ENCODE results near the gene GPHN.
A peak's percentile ranks its signal among the peaks of the same experiment; 100 is the strongest.
"Not testable (repeated sequence)": the region's sequence is repeated elsewhere in the genome, so short reads cannot be mapped to it uniquely, and the experiment has no call there.

GPHN gene

DNA sequence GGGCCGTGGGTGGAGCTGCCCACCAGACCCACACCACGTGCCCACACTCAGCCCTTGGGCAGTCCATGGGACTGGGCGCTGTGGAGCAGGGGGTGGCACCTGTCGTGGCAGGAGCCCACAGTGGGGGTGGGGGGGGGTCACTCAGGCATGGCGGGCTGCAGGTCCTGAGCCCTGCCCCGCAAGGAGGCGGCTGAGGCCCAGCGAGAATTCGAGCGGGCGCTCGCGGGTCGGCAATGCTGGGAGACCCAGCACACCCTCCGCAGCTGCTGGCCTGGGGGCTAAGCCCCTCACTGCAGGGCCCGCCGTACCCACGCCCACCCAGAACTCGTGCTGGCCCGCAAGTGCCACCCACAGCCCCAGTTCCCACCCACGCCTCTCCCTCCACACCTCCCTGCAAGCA is 548.7 kb downstream of the GPHN start:
- DNase-seq (ENCODE audit: low read depth, low spot score) = no peak
- Histone ChIP-seq H3K9ac (ENCODE audit: insufficient read length) (no peak overlapping the region), H3K9me3 (ENCODE audit: low read depth, low read length) (no peaks in the 10 kb centered on the region), H3K4me3 (no peak overlapping the region), H3K27ac (no peak overlapping the region), H3K36me3 (ENCODE audit: insufficient read depth, low read length) (no peaks in the 10 kb centered on the region)
- no peak for TF ChIP-seq POLR2AphosphoS5 (IDR thresholded peaks at IDR 0.05; ENCODE audit: borderline replicate concordance, low read depth, low read length)
- no peak for TF ChIP-seq EZH2 (IDR thresholded peaks at IDR 0.05)
- TF ChIP-seq FOXP2 (optimal IDR thresholded peaks at IDR 0.05; ENCODE audit: control extremely low read depth, extremely low read length, insufficient read depth) = no peak

- Histone ChIP-seq H3K36me3 (ENCODE audit: insufficient read depth, low read length) (no peaks in the 10 kb centered on the region), H3K9ac (ENCODE audit: insufficient read length) (no peak overlapping the region), H3K27ac (peak overlapping the region; percentile 31; the same call in 1 of the 2 replicates), H3K9me3 (ENCODE audit: low read depth, low read length) (no peaks in the 10 kb centered on the region), H3K4me3 (no peak overlapping the region)
- no peak for DNase-seq (ENCODE audit: low read depth, low spot score)
- TF ChIP-seq FOXP2 (optimal IDR thresholded peaks at IDR 0.05; ENCODE audit: control extremely low read depth, extremely low read length, insufficient read depth) (no peak), EZH2 (IDR thresholded peaks at IDR 0.05) (no peak), POLR2AphosphoS5 (IDR thresholded peaks at IDR 0.05; ENCODE audit: borderline replicate concordance, low read depth, low read length) (no peak)
Observed at GRCh38 chr14:67059596-67059995, 551.6 kb downstream of the GPHN start.

GRCh38 chr14:67060546-67060945 is 552.6 kb downstream of the GPHN start:
- Histone ChIP-seq H3K27ac (no peak overlapping the region), H3K4me3 (no peak overlapping the region), H3K9ac (ENCODE audit: insufficient read length) (no peak overlapping the region), H3K36me3 (ENCODE audit: insufficient read depth, low read length) (no peaks in the 10 kb centered on the region), H3K9me3 (ENCODE audit: low read depth, low read length) (no peaks in the 10 kb centered on the region)
- no peak for DNase-seq (ENCODE audit: low read depth, low spot score)
- TF ChIP-seq FOXP2 (optimal IDR thresholded peaks at IDR 0.05; ENCODE audit: control extremely low read depth, extremely low read length, insufficient read depth) (no peak), POLR2AphosphoS5 (IDR thresholded peaks at IDR 0.05; ENCODE audit: borderline replicate concordance, low read depth, low read length) (no peak), EZH2 (IDR thresholded peaks at IDR 0.05) (no peak)

GRCh38 chr14:67067070-67067814 is 559.3 kb downstream of the GPHN start:
- DNase-seq (ENCODE audit: low read depth, low spot score) = not testable (repeated sequence)

DNA sequence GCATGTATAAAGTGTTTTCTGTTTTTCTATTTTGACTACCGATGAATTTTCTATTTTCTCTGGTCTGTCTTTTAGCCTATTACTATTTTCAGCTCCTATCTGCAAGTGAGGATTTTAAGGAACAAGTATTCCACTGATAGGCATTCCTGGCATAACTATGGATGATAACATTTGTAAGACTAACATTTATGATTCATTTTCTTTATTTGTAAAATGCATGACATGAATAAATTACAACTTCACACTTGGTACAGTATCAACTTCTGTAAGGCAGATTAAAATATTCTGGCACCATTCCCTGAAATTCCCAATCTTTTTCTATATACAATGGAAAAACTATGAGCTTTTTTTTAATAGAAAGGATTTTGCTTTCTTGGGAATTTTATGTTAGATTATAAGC is 560.3 kb downstream of the GPHN start:
- Histone ChIP-seq H3K9ac (ENCODE audit: insufficient read length) (no peak overlapping the region), H3K9me3 (ENCODE audit: low read depth, low read length) (no peaks in the 10 kb centered on the region), H3K27ac (peak overlapping the region; percentile 36; the same call in 1 of the 2 replicates), H3K36me3 (ENCODE audit: insufficient read depth, low read length) (no peaks in the 10 kb centered on the region), H3K4me3 (no peak overlapping the region)
- TF ChIP-seq EZH2 (IDR thresholded peaks at IDR 0.05) (no peak), POLR2AphosphoS5 (IDR thresholded peaks at IDR 0.05; ENCODE audit: borderline replicate concordance, low read depth, low read length) (no peak), FOXP2 (optimal IDR thresholded peaks at IDR 0.05; ENCODE audit: control extremely low read depth, extremely low read length, insufficient read depth) (no peak)
- no peak for DNase-seq (ENCODE audit: low read depth, low spot score)

More at GRCh38 chr14:67067070-67067814, 559.3 kb downstream of the GPHN start:
- H3K36me3 ChIP-seq (ENCODE audit: insufficient read depth, low read length); H3K4me3 ChIP-seq; H3K27ac ChIP-seq; H3K9ac ChIP-seq (ENCODE audit: insufficient read length); H3K9me3 ChIP-seq (ENCODE audit: low read depth, low read length): not testable (repeated sequence)

GRCh38 chr14:67071506-67071905 is 563.6 kb downstream of the GPHN start:
- DNase-seq (ENCODE audit: low read depth, low spot score) = no peak
- no peak overlapping the region for H3K9ac ChIP-seq (ENCODE audit: insufficient read length)
- H3K4me3 ChIP-seq = no peak overlapping the region
- TF ChIP-seq EZH2 (IDR thresholded peaks at IDR 0.05) (no peak), FOXP2 (optimal IDR thresholded peaks at IDR 0.05; ENCODE audit: control extremely low read depth, extremely low read length, insufficient read depth) (no peak), POLR2AphosphoS5 (IDR thresholded peaks at IDR 0.05; ENCODE audit: borderline replicate concordance, low read depth, low read length) (no peak)
- H3K36me3 ChIP-seq (ENCODE audit: insufficient read depth, low read length) = no peaks in the 10 kb centered on the region
- H3K9me3 ChIP-seq (ENCODE audit: low read depth, low read length) = no peaks in the 10 kb centered on the region
- no peak overlapping the region for H3K27ac ChIP-seq

- Histone ChIP-seq H3K4me3 (no peak overlapping the region), H3K36me3 (ENCODE audit: insufficient read depth, low read length) (peaks cover 6% of the 10 kb centered on the region; the same call in 1 of the 2 replicates), H3K9me3 (ENCODE audit: low read depth, low read length) (peaks cover 5% of the 10 kb centered on the region; the same call in 1 of the 2 replicates), H3K9ac (ENCODE audit: insufficient read length) (no peak overlapping the region), H3K27ac (no peak overlapping the region)
- TF ChIP-seq POLR2AphosphoS5 (IDR thresholded peaks at IDR 0.05; ENCODE audit: borderline replicate concordance, low read depth, low read length) = no peak
- no peak for TF ChIP-seq EZH2 (IDR thresholded peaks at IDR 0.05)
- TF ChIP-seq FOXP2 (optimal IDR thresholded peaks at IDR 0.05; ENCODE audit: control extremely low read depth, extremely low read length, insufficient read depth) = no peak
- DNase-seq (ENCODE audit: low read depth, low spot score) = no peak
Observed at GRCh38 chr14:67077921-67078320, 570.0 kb downstream of the GPHN start.

DNA sequence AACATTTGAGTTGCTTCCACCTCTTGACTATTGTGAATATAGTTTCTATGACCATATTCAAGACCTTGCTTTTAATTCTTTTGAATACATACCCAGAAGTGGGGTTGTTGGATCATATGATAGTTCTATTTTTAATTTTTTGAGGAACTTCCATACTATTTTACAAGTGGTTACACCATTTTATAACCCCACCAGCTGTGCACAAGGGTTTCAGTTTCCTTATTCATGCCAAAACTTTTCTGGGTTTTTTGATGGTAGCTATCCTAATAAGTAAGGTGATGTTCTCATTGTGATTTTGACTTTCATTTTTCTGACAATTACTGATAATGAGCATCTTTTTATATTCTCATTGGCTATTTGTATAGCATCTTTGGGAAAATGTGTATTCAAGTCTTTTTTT is 571.9 kb downstream of the GPHN start:
- no peak for DNase-seq (ENCODE audit: low read depth, low spot score)
- no peak overlapping the region for H3K9ac ChIP-seq (ENCODE audit: insufficient read length)
- no peak overlapping the region for H3K4me3 ChIP-seq
- H3K27ac ChIP-seq = no peak overlapping the region
- TF ChIP-seq POLR2AphosphoS5 (IDR thresholded peaks at IDR 0.05; ENCODE audit: borderline replicate concordance, low read depth, low read length) (no peak), FOXP2 (optimal IDR thresholded peaks at IDR 0.05; ENCODE audit: control extremely low read depth, extremely low read length, insufficient read depth) (no peak), EZH2 (IDR thresholded peaks at IDR 0.05) (no peak)
- peaks cover 5% of the 10 kb centered on the region; the same call in 1 of the 2 replicates for H3K9me3 ChIP-seq (ENCODE audit: low read depth, low read length)
- peaks cover 6% of the 10 kb centered on the region; the same call in 1 of the 2 replicates for H3K36me3 ChIP-seq (ENCODE audit: insufficient read depth, low read length)

- no peak overlapping the region for H3K9ac ChIP-seq (ENCODE audit: insufficient read length)
- H3K4me3 ChIP-seq = no peak overlapping the region
- H3K36me3 ChIP-seq (ENCODE audit: insufficient read depth, low read length) = no peaks in the 10 kb centered on the region
- TF ChIP-seq POLR2AphosphoS5 (IDR thresholded peaks at IDR 0.05; ENCODE audit: borderline replicate concordance, low read depth, low read length) (no peak), EZH2 (IDR thresholded peaks at IDR 0.05) (no peak), FOXP2 (optimal IDR thresholded peaks at IDR 0.05; ENCODE audit: control extremely low read depth, extremely low read length, insufficient read depth) (no peak)
- H3K27ac ChIP-seq = no peak overlapping the region
- DNase-seq (ENCODE audit: low read depth, low spot score) = no peak
- H3K9me3 ChIP-seq (ENCODE audit: low read depth, low read length) = peaks cover 3% of the 10 kb centered on the region; the same call in 1 of the 2 replicates
Observed at GRCh38 chr14:67108230-67108629, 600.3 kb downstream of the GPHN start.
